Activated CD4-positive, alpha-beta T cell treated with anti-CD3 and anti-CD28 coated beads, Interleukin-2, amount 10 ng/mL, durations not matched to agents 7 days and 5 days (primary cell): ENCODE measurements around the gene SCP2D1. TPM values are rescaled to one million over a fixed set of nuclear protein-coding genes. Genes with fewer than 3 reads are reported as not detected.

Source experiments
- CTCF ChIA-PET: fragments of 350-600 bp; sonication (Branson Sonifier 250); formaldehyde crosslinking; loops from one replicate; lab custom pipeline; 2021; ENCODE audit warnings: antibody characterized with exemption; lab: Charles Lee
- POLR2A ChIA-PET: fragments of 350-600 bp; sonication (Branson Sonifier 250); formaldehyde crosslinking; loops from one replicate; lab custom pipeline; 2021; ENCODE audit warnings: antibody characterized with exemption; lab: Charles Lee
- DNase-seq: peaks from one replicate; pipeline ENCODE4 v3.0.0-alpha.2; 2020
- H3K27ac Mint-ChIP-seq: one replicate; pipeline ENCODE4 v1.8.0; 2021; ENCODE audit warnings: mild to moderate bottlenecking, moderate library complexity, mixed read lengths
- H3K27me3 Mint-ChIP-seq: one replicate; pipeline ENCODE4 v1.8.0; 2021; ENCODE audit warnings: mixed read lengths
- H3K36me3 Mint-ChIP-seq: one replicate; pipeline ENCODE4 v1.8.0; 2021; ENCODE audit warnings: low read depth, mixed read lengths
- H3K4me1 Mint-ChIP-seq: one replicate; pipeline ENCODE4 v1.8.0; 2021; ENCODE audit warnings: mixed read lengths
- H3K4me3 Mint-ChIP-seq: one replicate; pipeline ENCODE4 v1.8.0; 2021; ENCODE audit warnings: mild to moderate bottlenecking, moderate library complexity, mixed read lengths
- H3K9me3 Mint-ChIP-seq: one replicate; pipeline ENCODE4 v1.8.0; 2021; ENCODE audit warnings: mixed read lengths
- total RNA-seq, 2 experiments: library from RNA; stranded (reverse); gene quantifications; one replicate each; pipeline ENCODE4 v1.2.3, GENCODE V29; 2021

The SCP2D1 gene
- total RNA-seq, 2 experiments from 2014 or later = not detected

DNA sequence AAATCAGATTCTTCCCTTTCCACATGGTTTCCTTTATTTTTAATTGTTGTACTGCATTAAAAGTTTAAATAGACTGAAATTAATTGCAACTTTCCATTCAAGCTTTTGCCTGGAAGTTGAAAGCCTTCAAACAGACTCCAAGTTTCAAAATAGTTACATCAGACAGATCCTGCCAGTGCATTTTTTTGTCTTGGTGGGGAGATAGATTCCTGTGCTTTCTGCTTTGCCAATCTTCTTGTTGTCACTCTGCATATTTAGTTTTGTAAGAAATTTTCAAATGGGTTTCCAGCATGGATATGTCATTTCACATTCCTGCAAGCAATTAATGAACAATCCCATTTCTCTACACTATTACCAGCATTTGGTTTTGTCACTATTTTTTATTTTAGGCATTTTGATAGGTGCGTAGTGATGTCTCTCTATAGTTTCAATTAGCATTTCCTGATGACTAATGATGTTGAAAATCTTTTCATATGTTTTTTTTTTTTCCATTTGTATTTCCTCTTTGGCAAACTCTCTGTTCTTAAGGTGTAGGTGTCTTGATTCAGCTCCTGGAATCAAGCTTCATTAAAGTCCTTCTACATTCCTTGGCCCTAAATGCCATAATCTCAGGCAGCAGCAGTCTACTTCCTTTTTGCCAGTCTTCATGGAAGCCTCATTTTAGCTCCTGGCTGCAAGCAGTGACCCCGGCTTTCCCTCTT is 40.5 kb downstream of the SCP2D1 start:
- H3K9me3 Mint-ChIP-seq = no peaks in the 10 kb centered on the region
- H3K27ac Mint-ChIP-seq = no peak overlapping the region
- H3K4me3 Mint-ChIP-seq = no peak overlapping the region
- no peak for DNase-seq
- H3K27me3 Mint-ChIP-seq = peaks cover 17% of the 10 kb centered on the region
- ChIA-PET POLR2A (no interaction called here), CTCF (no interaction called here)
- no peaks in the 10 kb centered on the region for H3K36me3 Mint-ChIP-seq
- no peaks in the 10 kb centered on the region for H3K4me1 Mint-ChIP-seq

DNA sequence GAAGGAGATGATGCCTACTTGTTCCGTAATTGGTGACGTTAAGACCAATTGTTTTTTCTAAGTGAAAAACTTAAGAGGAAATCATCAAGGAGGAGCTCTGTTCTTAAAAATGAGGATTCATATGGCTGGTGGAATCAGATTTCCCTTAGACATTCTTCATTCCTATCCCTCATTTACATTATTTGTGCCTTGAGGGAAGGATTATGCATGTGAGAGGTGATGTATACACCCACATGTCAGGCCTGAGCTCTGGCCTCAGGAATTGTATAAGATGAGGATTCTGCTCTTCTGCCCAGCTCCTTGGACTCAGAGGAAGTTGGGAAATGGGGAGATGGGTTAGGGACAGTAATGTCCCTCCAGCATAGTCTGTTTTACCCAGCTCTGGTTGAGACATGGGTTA is 42.3 kb downstream of the SCP2D1 start:
- peaks cover 4% of the 10 kb centered on the region for H3K9me3 Mint-ChIP-seq
- H3K36me3 Mint-ChIP-seq = no peaks in the 10 kb centered on the region
- ChIA-PET CTCF (no interaction called here), POLR2A (no interaction called here)
- no peaks in the 10 kb centered on the region for H3K4me1 Mint-ChIP-seq
- no peak overlapping the region for H3K4me3 Mint-ChIP-seq
- no peak overlapping the region for H3K27ac Mint-ChIP-seq
- H3K27me3 Mint-ChIP-seq = peaks cover 10% of the 10 kb centered on the region
- DNase-seq = no peak

DNA sequence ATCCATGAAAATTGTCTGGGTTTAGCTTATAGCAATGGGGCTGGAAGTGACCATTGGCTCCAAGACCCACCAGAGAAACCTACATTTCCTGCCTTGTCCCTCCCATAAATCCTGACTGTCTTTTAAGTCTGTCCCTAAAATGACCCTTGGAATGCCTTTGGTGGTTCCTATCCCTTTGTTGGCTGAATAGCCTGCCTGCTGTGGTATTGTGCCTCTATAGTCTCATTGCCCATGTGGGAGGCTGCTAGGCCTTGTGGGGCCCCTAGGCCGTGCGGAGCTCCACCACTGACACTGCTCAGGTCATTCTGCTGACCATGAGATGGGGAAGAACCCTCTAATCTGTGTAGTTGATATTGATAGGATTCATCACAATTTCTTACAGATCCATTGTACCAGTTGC is 43.3 kb downstream of the SCP2D1 start:
- CTCF ChIA-PET = no interaction called here
- Mint-ChIP-seq H3K27ac (no peak overlapping the region), H3K4me1 (no peaks in the 10 kb centered on the region), H3K36me3 (no peaks in the 10 kb centered on the region), H3K9me3 (peaks cover 4% of the 10 kb centered on the region), H3K27me3 (peaks cover 10% of the 10 kb centered on the region), H3K4me3 (no peak overlapping the region)
- POLR2A ChIA-PET = no interaction called here
- DNase-seq = no peak

DNA sequence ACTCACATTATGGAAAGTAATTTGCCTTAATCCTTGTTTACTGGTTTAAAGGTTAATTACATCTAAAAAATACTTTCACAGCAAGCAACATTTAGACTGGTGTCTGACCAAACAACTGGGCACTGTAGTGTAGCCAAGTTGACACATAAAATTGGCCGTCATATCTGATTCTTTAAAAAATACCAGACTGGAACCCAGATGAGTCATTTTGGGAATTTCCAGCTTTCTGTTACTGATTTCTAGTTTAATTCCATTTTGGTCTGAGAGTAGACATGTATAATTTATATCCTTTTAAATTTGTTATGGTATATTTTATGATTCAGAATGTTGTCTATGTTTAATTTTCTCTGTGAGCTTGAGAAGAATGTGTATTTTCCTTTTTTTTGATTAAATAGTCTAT is 44.1 kb downstream of the SCP2D1 start:
- no peaks in the 10 kb centered on the region for H3K36me3 Mint-ChIP-seq
- CTCF ChIA-PET = no interaction called here
- no peak overlapping the region for H3K27ac Mint-ChIP-seq
- no peak overlapping the region for H3K4me3 Mint-ChIP-seq
- no peaks in the 10 kb centered on the region for H3K4me1 Mint-ChIP-seq
- POLR2A ChIA-PET = no interaction called here
- peaks cover 4% of the 10 kb centered on the region for H3K9me3 Mint-ChIP-seq
- peaks cover 10% of the 10 kb centered on the region for H3K27me3 Mint-ChIP-seq
- no peak for DNase-seq

DNA sequence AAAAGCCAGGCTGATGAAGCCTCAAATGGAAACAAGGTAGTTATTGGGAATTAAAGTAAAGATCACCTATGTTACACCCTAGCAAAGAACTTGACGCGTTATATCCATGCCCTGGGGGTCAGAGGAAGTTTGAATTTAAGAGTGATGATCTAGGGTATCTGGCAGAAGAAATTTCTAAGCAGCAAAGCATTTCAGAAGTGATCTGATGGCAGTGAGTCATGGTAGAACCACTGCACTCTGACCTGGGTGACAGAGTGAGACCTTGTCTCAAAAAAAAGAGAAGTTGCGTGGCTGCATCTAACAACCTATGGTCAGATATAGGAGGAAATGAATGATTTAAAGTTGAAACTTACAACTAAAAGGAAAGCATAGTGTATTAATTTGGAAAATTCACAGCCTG is 45.2 kb downstream of the SCP2D1 start:
- Mint-ChIP-seq H3K27me3 (peaks cover 7% of the 10 kb centered on the region), H3K9me3 (peaks cover 4% of the 10 kb centered on the region), H3K36me3 (no peaks in the 10 kb centered on the region), H3K4me3 (no peak overlapping the region), H3K27ac (no peak overlapping the region), H3K4me1 (no peaks in the 10 kb centered on the region)
- ChIA-PET CTCF (no interaction called here), POLR2A (no interaction called here)
- no peak for DNase-seq

Other genes with a start within 250 kb of the SCP2D1 start
- gene SMIM26, start 246.4 kb upstream of the SCP2D1 start, total RNA-seq = 10 to 100 TPM; 55.2 to 73.4 TPM
- gene DTD1, start 225.7 kb upstream of the SCP2D1 start, total RNA-seq = 10 to 100 TPM; 17.7 to 19.4 TPM